HCT116 (cell line): ENCODE data around the gene IGFL3. TPM values are rescaled to one million over a fixed set of nuclear protein-coding genes. Genes with fewer than 3 reads are reported as not detected.

Experiments used
- ATAC-seq: fragments of 200-7000 bp; cut with Tn5 transposase; 2 replicates; pipeline ENCODE4 v1.9.1; 2020; ENCODE audit warnings: mild to moderate bottlenecking, moderate library complexity
- BruUV-seq: library from RNA; stranded (reverse); fragments of 400-500 nt; replicated peaks from 2 replicates; lab custom pipeline; 2021; lab: Mats Ljungman, UMichigan
- CTCF ChIA-PET: fragments of 300-600 bp; sonication (Branson Sonifier 250); formaldehyde crosslinking; loops from one replicate; lab custom pipeline; 2021; ENCODE audit warnings: antibody characterized with exemption; lab: Charles Lee
- POLR2A ChIA-PET: fragments of 300-600, 350-600 bp; sonication (Branson Sonifier 250); formaldehyde crosslinking; loops from one replicate; lab custom pipeline; 2021; ENCODE audit warnings: antibody characterized with exemption; lab: Charles Lee
- RAD21 ChIA-PET, 2 experiments: fragments of 300-600 bp; sonication (Branson Sonifier 250); formaldehyde crosslinking; loops; one replicate each; lab custom pipeline; 2023; ENCODE audit warnings: low total read pairs in 2 of 2; ENCODE audit not compliant: uncharacterized antibody in 2 of 2, unreplicated experiment in 2 of 2, low non-redundant PET in 1 of 2; lab: Charles Lee
- DNase-seq: peaks from one replicate; pipeline ENCODE4 v3.0.0-alpha.2; 2010; ENCODE audit warnings: low read depth, low spot score
- H2AFZ ChIP-seq: fragments of 200-600 bp; shearing (Covaris generic), sonication (generic); 2 replicates; pipeline ENCODE4 v1.6.1; 2017; ENCODE audit warnings: low read depth, mixed run types, mixed read lengths, antibody characterized with exemption, low read length; ENCODE audit not compliant: poor library complexity, severe bottlenecking
- H3K27ac ChIP-seq: 2 replicates; pipeline ENCODE4 v1.5.1; 2012; ENCODE audit warnings: low read depth, low read length
- H3K27me3 ChIP-seq: fragments of 200-600 bp; sonication (generic); 2 replicates; pipeline ENCODE4 v1.6.1; 2016; ENCODE audit warnings: mixed run types, low read length, mixed read lengths; ENCODE audit not compliant: insufficient read depth
- H3K36me3 ChIP-seq, 2 experiments: fragments of 200-500 bp in 1 of 2; fragments of 200-600 bp in 1 of 2; sonication (Bioruptor generic) in 1 of 2; sonication (generic) in 1 of 2; 2 replicates each; pipeline versions ENCODE4 v1.5.1 to v1.6.1; 2014 to 2016; ENCODE audit warnings: low read length in 2 of 2, inconsistent platforms in 1 of 2, mixed read lengths in 1 of 2, mixed run types in 1 of 2; ENCODE audit not compliant: insufficient read depth in 2 of 2, control insufficient read depth in 1 of 2
- H3K4me1 ChIP-seq, 2 experiments: fragments of 200-600 bp in 1 of 2; sonication (generic) in 1 of 2; 2 replicates each; pipeline versions ENCODE4 v1.5.1 to v1.6.1; 2012 to 2017; ENCODE audit warnings: low read length in 2 of 2, inconsistent platforms in 1 of 2, mild to moderate bottlenecking in 1 of 2, mixed read lengths in 1 of 2, mixed run types in 1 of 2, moderate library complexity in 1 of 2; ENCODE audit not compliant: insufficient read depth in 2 of 2, control insufficient read depth in 1 of 2
- H3K4me2 ChIP-seq: fragments of 200-600 bp; sonication (generic); 2 replicates; pipeline ENCODE4 v1.6.1; 2017; ENCODE audit warnings: mixed run types, low read length, mixed read lengths
- H3K4me3 ChIP-seq, 2 experiments: fragments of 200-600 bp in 1 of 2; sonication (generic) in 1 of 2; replicated peaks in 1 of 2; 2 replicates each; pipeline ENCODE4 v1.5.1; 2011 to 2016; ENCODE audit warnings: low read length in 2 of 2, control low read depth in 1 of 2, low read depth in 1 of 2, mild to moderate bottlenecking in 1 of 2, mixed read lengths in 1 of 2, mixed run types in 1 of 2
- H3K79me2 ChIP-seq: fragments of 200-600 bp; sonication (generic); 2 replicates; pipeline ENCODE4 v1.6.1; 2017; ENCODE audit warnings: mild to moderate bottlenecking, mixed run types, low read length, moderate library complexity, mixed read lengths; ENCODE audit not compliant: insufficient read depth
- H3K9ac ChIP-seq: fragments of 200-600 bp; sonication (generic); 2 replicates; pipeline ENCODE4 v1.6.1; 2016; ENCODE audit warnings: low read length, mixed read lengths
- H3K9me2 ChIP-seq: fragments of 200-600 bp; sonication (generic), shearing (Covaris generic); 2 replicates; pipeline ENCODE4 v1.6.1; 2017; ENCODE audit warnings: mixed run types, mild to moderate bottlenecking, moderate library complexity; ENCODE audit not compliant: insufficient read depth
- H3K9me3 ChIP-seq, 2 experiments: fragments of 200-500 bp in 1 of 2; fragments of 200-600 bp in 1 of 2; sonication (Bioruptor generic) in 1 of 2; sonication (generic) in 1 of 2; 2 replicates each; pipeline ENCODE4 v1.6.1; 2014 to 2017; ENCODE audit warnings: low read length in 2 of 2, mixed read lengths in 2 of 2, inconsistent platforms in 1 of 2, low read depth in 1 of 2, mild to moderate bottlenecking in 1 of 2, mixed run types in 1 of 2, moderate library complexity in 1 of 2; ENCODE audit not compliant: control insufficient read depth in 1 of 2, insufficient read depth in 1 of 2
- H4K20me1 ChIP-seq: fragments of 200-600 bp; sonication (generic), shearing (Covaris generic); 2 replicates; pipeline ENCODE4 v1.6.1; 2017; ENCODE audit warnings: mixed run types, mild to moderate bottlenecking, moderate library complexity; ENCODE audit not compliant: insufficient read depth
- CBX3 ChIP-seq: IDR thresholded peaks from 2 replicates; pipeline ENCODE4 v1.6.1; 2012; ENCODE audit warnings: low read depth
- CEBPB ChIP-seq: IDR thresholded peaks from 2 replicates; pipeline ENCODE4 v1.6.1; 2012; ENCODE audit warnings: low read depth
- EGR1 ChIP-seq: IDR thresholded peaks from 2 replicates; pipeline ENCODE4 v1.6.1; 2012; ENCODE audit warnings: low read depth
- ELF1 ChIP-seq: IDR thresholded peaks from 2 replicates; pipeline ENCODE4 v1.6.1; 2012; ENCODE audit warnings: low read depth, borderline replicate concordance
- EZH2 ChIP-seq: fragments of 200-600 bp; sonication (generic); IDR thresholded peaks from 2 replicates; pipeline ENCODE4 v1.6.1; 2017; ENCODE audit warnings: antibody characterized with exemption, mixed run types
- JUND ChIP-seq: IDR thresholded peaks from 2 replicates; pipeline ENCODE4 v1.6.1; 2012
- POLR2A ChIP-seq: IDR thresholded peaks from 2 replicates; pipeline ENCODE4 v1.7.0; 2011; ENCODE audit warnings: borderline replicate concordance; ENCODE audit not compliant: insufficient read depth, insufficient read length; ENCODE audit errors: extremely low read depth
- POLR2AphosphoS5 ChIP-seq: IDR thresholded peaks from 2 replicates; pipeline ENCODE4 v1.6.1; 2011; ENCODE audit warnings: mild to moderate bottlenecking, low read depth, low read length, moderate library complexity
- RAD21 ChIP-seq: IDR thresholded peaks from 2 replicates; pipeline ENCODE4 v1.6.1; 2012; ENCODE audit warnings: low read depth, mild to moderate bottlenecking
- SIN3A ChIP-seq: IDR thresholded peaks from 2 replicates; pipeline ENCODE4 v1.6.1; 2012; ENCODE audit warnings: low read depth
- SP1 ChIP-seq: IDR thresholded peaks from 2 replicates; pipeline ENCODE4 v1.6.1; 2012; ENCODE audit warnings: low read depth
- SRF ChIP-seq: IDR thresholded peaks from 2 replicates; pipeline ENCODE4 v1.6.1; 2012; ENCODE audit warnings: low read depth
- TCF7L2 ChIP-seq: IDR thresholded peaks from 2 replicates; pipeline ENCODE4 v1.7.0; 2011; ENCODE audit warnings: borderline replicate concordance, inconsistent platforms; ENCODE audit not compliant: insufficient read depth, insufficient read length; ENCODE audit errors: extremely low read depth
- ZFX ChIP-seq: fragments of 450-650 bp; IDR thresholded peaks from 2 replicates; pipeline ENCODE4 v1.6.1; 2017
- ZNF274 ChIP-seq: fragments of 200-500 bp; sonication (Bioruptor generic); IDR thresholded peaks from 2 replicates; pipeline ENCODE4 v1.6.1; 2014; ENCODE audit warnings: mild to moderate bottlenecking, low read depth, low read length, inconsistent platforms
- intact Hi-C: fragments of 100-400 bp; cut with micrococcal nuclease; formaldehyde crosslinking; loops from 2 replicates; pipeline ENCODE4 v1.10.0; 2022
- total RNA-seq: library from RNA; stranded (reverse); gene quantifications from one replicate; pipeline ENCODE4 v1.2.1, GENCODE V29; 2021; ENCODE audit not compliant: unreplicated experiment
- TF ChIP-seq, protein P1 (sequence below): IDR thresholded peaks from 2 replicates; pipeline ENCODE4 v1.6.1; 2012
- TF ChIP-seq, protein P2 (sequence below): IDR thresholded peaks from 2 replicates; pipeline ENCODE4 v1.6.1; 2012
- TF ChIP-seq, protein P3 (sequence below), 3 experiments: fragments of 200-600 bp in 1 of 3; sonication (generic) in 1 of 3; IDR thresholded peaks in 2 of 3; conservative IDR thresholded peaks in 1 of 3; 2 replicates each; pipeline ENCODE4 v1.5.1; 2012 to 2017; ENCODE audit warnings: low read depth in 2 of 3, low read length in 2 of 3, antibody characterized with exemption in 1 of 3, borderline replicate concordance in 1 of 3, control low read depth in 1 of 3, mild to moderate bottlenecking in 1 of 3, mixed read lengths in 1 of 3, mixed run types in 1 of 3, moderate library complexity in 1 of 3; ENCODE audit not compliant: insufficient read depth in 1 of 3

IGFL3 gene
- total RNA-seq, 1 experiment from 2014 or later = not detected

DNA sequence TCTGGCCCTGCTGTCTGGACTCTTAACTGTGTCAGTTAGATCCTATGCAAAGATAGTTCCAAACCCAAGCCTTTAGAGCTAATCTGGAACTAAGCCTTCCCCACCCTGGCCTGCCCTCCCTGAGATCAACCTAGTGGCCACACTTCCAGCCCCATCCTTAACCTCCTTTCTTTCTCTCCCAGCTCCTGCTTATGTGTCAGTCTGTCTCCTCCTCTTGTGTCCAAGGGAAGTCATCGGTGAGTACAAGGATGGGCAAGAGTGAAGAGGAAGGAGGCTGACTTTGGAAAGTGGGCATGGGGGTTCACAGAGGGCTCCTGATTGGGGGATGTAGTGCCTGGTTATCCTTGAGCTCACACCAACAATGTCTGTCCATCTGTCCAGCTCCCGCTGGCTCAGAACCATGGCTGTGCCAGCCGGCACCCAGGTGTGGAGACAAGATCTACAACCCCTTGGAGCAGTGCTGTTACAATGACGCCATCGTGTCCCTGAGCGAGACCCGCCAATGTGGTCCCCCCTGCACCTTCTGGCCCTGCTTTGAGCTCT, 35.8 kb upstream of the IGFL3 start:
- Histone ChIP-seq H3K4me1 (no peaks in the 10 kb centered on the region), H4K20me1 (no peaks in the 10 kb centered on the region), H3K4me3 (no peak overlapping the region), H3K27ac (no peak overlapping the region), H3K27me3 (no peaks in the 10 kb centered on the region), H3K9me3 (no peaks in the 10 kb centered on the region), H2AFZ (no peak overlapping the region), H3K9me2 (no peaks in the 10 kb centered on the region), H3K9ac (no peak overlapping the region), H3K36me3 (no peaks in the 10 kb centered on the region), H3K4me2 (no peak overlapping the region), H3K79me2 (no peaks in the 10 kb centered on the region)
- intact Hi-C loops = no loop called here
- RAD21 ChIA-PET = no interaction called here
- TF ChIP-seq CBX3 = no peak
- TF ChIP-seq, protein P1, sequence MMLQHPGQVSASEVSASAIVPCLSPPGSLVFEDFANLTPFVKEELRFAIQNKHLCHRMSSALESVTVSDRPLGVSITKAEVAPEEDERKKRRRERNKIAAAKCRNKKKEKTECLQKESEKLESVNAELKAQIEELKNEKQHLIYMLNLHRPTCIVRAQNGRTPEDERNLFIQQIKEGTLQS = no peak
- CTCF ChIA-PET = no interaction called here
- DNase-seq (no peak), ATAC-seq (no peak)
- no TSS peak for BruUV-seq
- POLR2A ChIA-PET = interaction anchor here (0.6 kb wide), 1 partner anchor 243 kb away, joined by 3 read pairs; no protein-coding TSS in a partner anchor

DNA sequence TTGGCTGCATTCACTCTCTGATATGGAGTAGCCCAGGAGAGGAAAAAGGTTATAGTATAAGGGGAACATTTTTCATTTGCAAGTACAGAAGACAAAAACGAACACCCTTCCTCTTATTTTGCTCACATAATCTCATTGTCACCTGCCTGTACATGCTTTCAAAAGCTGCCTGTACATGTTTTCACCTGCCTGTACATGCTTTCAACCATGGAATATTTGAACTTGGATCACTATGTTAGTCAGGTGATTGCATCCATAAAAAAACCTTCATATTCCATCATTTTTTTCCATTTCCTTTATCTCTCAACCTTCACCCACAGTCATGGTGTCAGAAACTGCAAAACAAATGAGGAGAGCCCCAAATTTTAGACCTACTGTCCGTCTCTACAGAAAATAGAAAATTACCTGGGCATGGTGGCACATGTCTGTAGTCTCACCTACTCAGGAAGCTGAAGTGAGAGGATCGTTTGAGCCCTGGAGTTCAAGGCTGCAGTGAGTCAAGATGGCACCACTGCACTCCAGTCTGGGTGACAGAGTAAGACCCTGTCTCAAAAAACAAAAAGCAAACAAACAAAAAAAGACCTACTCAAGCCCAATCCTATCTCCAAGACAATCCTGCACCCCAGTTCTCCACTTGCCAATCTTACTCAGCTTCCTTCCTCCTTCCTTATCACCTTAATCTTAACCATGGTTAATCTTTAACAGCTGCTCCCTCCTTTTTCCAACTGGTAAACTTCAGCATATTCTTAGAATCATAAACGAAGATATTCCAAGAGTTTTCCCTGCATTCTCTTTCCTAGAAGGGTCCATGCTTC, 35.1 kb upstream of the IGFL3 start:
- no peak overlapping the region for H3K27ac ChIP-seq
- intact Hi-C loops = no loop called here
- no peaks in the 10 kb centered on the region for H3K4me1 ChIP-seq
- no peaks in the 10 kb centered on the region for H3K79me2 ChIP-seq
- no peak overlapping the region for H2AFZ ChIP-seq
- H3K9ac ChIP-seq = no peak overlapping the region
- no TSS peak for BruUV-seq
- ChIA-PET RAD21 (no interaction called here), CTCF (no interaction called here), POLR2A (no interaction called here)
- H3K9me3 ChIP-seq = no peaks in the 10 kb centered on the region
- ATAC-seq (no peak), DNase-seq (no peak)
- H3K4me3 ChIP-seq = no peak overlapping the region
- H3K4me2 ChIP-seq = no peak overlapping the region
- no peaks in the 10 kb centered on the region for H3K9me2 ChIP-seq
- H3K36me3 ChIP-seq = no peaks in the 10 kb centered on the region
- H4K20me1 ChIP-seq = no peaks in the 10 kb centered on the region
- no peaks in the 10 kb centered on the region for H3K27me3 ChIP-seq
- TF ChIP-seq RAD21 = no peak
- TF ChIP-seq POLR2AphosphoS5 = no peak
- no peak for TF ChIP-seq CBX3
- TF ChIP-seq JUND = no peak
- TF ChIP-seq, protein P2, sequence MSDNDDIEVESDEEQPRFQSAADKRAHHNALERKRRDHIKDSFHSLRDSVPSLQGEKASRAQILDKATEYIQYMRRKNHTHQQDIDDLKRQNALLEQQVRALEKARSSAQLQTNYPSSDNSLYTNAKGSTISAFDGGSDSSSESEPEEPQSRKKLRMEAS = no peak
- TF ChIP-seq POLR2A = no peak
- TF ChIP-seq EZH2 = no peak
- TF ChIP-seq SRF = no peak
- TF ChIP-seq EGR1 = no peak
- no peak for TF ChIP-seq TCF7L2
- no peak for TF ChIP-seq SP1
- TF ChIP-seq SIN3A = no peak
- no peak for TF ChIP-seq ZFX
- no peak for TF ChIP-seq ZNF274
- TF ChIP-seq, protein P1 = no peak
- TF ChIP-seq ELF1 = no peak
- TF ChIP-seq, protein P3, sequence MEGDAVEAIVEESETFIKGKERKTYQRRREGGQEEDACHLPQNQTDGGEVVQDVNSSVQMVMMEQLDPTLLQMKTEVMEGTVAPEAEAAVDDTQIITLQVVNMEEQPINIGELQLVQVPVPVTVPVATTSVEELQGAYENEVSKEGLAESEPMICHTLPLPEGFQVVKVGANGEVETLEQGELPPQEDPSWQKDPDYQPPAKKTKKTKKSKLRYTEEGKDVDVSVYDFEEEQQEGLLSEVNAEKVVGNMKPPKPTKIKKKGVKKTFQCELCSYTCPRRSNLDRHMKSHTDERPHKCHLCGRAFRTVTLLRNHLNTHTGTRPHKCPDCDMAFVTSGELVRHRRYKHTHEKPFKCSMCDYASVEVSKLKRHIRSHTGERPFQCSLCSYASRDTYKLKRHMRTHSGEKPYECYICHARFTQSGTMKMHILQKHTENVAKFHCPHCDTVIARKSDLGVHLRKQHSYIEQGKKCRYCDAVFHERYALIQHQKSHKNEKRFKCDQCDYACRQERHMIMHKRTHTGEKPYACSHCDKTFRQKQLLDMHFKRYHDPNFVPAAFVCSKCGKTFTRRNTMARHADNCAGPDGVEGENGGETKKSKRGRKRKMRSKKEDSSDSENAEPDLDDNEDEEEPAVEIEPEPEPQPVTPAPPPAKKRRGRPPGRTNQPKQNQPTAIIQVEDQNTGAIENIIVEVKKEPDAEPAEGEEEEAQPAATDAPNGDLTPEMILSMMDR (IDR thresholded peaks at IDR 0.05 in 2 of 3, conservative IDR thresholded peaks at IDR 0.05 in 1 of 3; ENCODE audit: borderline replicate concordance in 1 of 3, insufficient read depth in 1 of 3, low read depth in 2 of 3, low read length in 2 of 3) = no peak
- TF ChIP-seq CEBPB = no peak
